ENCODE results near the gene NFKBIL1. TPM values are rescaled to one million over a fixed set of nuclear protein-coding genes. Genes with fewer than 3 reads are reported as not detected.
A peak's percentile ranks its signal among the peaks of the same experiment; 100 is the strongest.

NFKBIL1 gene
- total and polyA plus RNA-seq, 9 of the 15 experiments (the other 6 are each of a cell fraction or from before 2014, with no cell fraction given) = 0.49 to 33.1 (median 7.6) TPM

DNA sequence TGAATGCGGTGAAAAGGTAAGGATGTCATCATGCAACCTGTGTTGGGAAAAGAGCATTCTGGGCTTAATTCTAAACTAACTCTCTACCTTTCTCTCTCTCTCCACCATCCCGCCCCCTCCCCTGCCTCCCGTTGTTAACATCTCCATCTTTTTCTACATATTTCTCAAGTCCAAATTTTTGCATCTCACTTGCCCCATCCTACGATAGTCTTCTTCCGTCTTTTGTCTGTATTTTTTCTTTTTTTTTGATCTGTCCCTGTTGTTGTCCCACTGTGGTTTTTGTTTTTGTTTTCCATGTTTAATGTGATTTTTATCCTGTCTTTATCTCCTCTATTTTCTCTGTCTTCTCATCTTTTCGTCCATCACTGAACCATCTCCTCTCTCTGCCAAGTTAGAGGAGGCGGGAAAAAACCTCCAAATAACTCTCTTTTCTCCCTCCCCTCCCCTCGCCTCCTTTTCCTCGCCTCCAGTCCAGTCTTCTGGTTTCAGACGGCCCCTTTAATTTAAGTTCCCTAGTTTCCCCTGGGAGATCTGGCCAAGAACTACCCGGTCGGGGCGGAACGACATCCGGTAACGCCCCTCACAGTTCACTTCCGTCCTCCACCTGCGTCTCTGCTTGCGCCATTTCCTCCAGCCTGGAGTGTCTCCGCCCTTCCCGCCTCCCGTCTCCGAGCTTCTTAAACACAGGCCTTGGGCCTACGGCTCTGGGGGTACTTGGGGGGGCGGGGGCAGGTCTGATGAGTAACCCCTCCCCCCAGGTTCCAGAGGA lies at the start of gene NFKBIL1 (continued):
- TF ChIP-seq ZNF449 (CRISPR knock-in tag; IDR thresholded peaks at IDR 0.05) = 0 out of 2 replicates have a peak, but pooled peaks have one; percentile 6
- TF ChIP-seq, protein P1, sequence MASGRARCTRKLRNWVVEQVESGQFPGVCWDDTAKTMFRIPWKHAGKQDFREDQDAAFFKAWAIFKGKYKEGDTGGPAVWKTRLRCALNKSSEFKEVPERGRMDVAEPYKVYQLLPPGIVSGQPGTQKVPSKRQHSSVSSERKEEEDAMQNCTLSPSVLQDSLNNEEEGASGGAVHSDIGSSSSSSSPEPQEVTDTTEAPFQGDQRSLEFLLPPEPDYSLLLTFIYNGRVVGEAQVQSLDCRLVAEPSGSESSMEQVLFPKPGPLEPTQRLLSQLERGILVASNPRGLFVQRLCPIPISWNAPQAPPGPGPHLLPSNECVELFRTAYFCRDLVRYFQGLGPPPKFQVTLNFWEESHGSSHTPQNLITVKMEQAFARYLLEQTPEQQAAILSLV (tag; IDR thresholded peaks at IDR 0.05) = peak; percentile 69; the same call in 1 of the 2 replicates
- peak; percentile 40 to 95; a peak in 2 of 4 replicates for TF ChIP-seq BCLAF1 (IDR thresholded peaks at IDR 0.05; ENCODE audit: borderline replicate concordance in 1 of 2, control insufficient read depth in 1 of 2, low read depth in 2 of 2, low read length in 1 of 2)
- TF ChIP-seq, protein P2, sequence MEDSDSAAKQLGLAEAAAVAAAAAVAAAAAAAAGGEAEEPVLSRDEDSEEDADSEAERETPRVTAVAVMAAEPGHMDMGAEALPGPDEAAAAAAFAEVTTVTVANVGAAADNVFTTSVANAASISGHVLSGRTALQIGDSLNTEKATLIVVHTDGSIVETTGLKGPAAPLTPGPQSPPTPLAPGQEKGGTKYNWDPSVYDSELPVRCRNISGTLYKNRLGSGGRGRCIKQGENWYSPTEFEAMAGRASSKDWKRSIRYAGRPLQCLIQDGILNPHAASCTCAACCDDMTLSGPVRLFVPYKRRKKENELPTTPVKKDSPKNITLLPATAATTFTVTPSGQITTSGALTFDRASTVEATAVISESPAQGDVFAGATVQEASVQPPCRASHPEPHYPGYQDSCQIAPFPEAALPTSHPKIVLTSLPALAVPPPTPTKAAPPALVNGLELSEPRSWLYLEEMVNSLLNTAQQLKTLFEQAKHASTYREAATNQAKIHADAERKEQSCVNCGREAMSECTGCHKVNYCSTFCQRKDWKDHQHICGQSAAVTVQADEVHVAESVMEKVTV (CRISPR knock-in tag; IDR thresholded peaks at IDR 0.05) = no peak
- 0 out of 2 replicates have a peak, but pooled peaks have one; percentile 59 for TF ChIP-seq CHAMP1 (IDR thresholded peaks at IDR 0.05)
- TF ChIP-seq NFIC (IDR thresholded peaks at IDR 0.05) = peak; percentile 74
- TF ChIP-seq PKNOX1 (IDR thresholded peaks at IDR 0.05) = peak; percentile 91
- peak; percentile 87 for TF ChIP-seq ZFX (CRISPR knock-in tag; IDR thresholded peaks at IDR 0.05)
- TF ChIP-seq MXD1 (CRISPR knock-in tag; IDR thresholded peaks at IDR 0.05; ENCODE audit: borderline replicate concordance, poor library complexity, severe bottlenecking) = no peak
- peak; percentile 93 for TF ChIP-seq EP400 (IDR thresholded peaks at IDR 0.05)
- TF ChIP-seq RFX5 (IDR thresholded peaks at IDR 0.05; ENCODE audit: low read depth, low read length) = peak; percentile 31; the same call in 1 of the 2 replicates
- no peak for TF ChIP-seq SETDB1 (IDR thresholded peaks at IDR 0.05; ENCODE audit: low read length)
- peak; percentile 25; the same call in 1 of the 2 replicates for TF ChIP-seq SMARCC2 (IDR thresholded peaks at IDR 0.05; ENCODE audit: low read depth)
- TF ChIP-seq ZNF436 (CRISPR knock-in tag; IDR thresholded peaks at IDR 0.05) = no peak
